Measurements from ENCODE around the gene TMEM176B.
"Not testable (repeated sequence)": the region's sequence is repeated elsewhere in the genome, so short reads cannot be mapped to it uniquely, and the experiment has no call there.

The TMEM176B gene

GRCh38 chr7:150799156-150799555 is 1.0 kb downstream of the TMEM176B start:
- in situ Hi-C loops (cut with HindIII; ENCODE audit: low pct_ligation_motif_present, low pct_unique_long_range_greater_than_20kb, low sequenced_read_pairs), result no loop called here
- DNase-seq, result no peak

- in situ Hi-C loops (cut with HindIII; ENCODE audit: low pct_ligation_motif_present, low pct_unique_long_range_greater_than_20kb, low sequenced_read_pairs), result no loop called here
- DNase-seq, result no peak
These were observed 2.5 kb downstream of the TMEM176B start for GRCh38 chr7:150797661-150798060.

- in situ Hi-C loops (cut with HindIII; ENCODE audit: low pct_ligation_motif_present, low pct_unique_long_range_greater_than_20kb, low sequenced_read_pairs), result no loop called here
- DNase-seq, result no peak
These were observed 6.5 kb downstream of the TMEM176B start for GRCh38 chr7:150793569-150794238.

GRCh38 chr7:150791746-150792452 is 8.3 kb downstream of the TMEM176B start:
- no peak for DNase-seq
- in situ Hi-C loops (cut with HindIII; ENCODE audit: low pct_ligation_motif_present, low pct_unique_long_range_greater_than_20kb, low sequenced_read_pairs), result no loop called here

GRCh38 chr7:150791304-150791703 is 8.9 kb downstream of the TMEM176B start:
- no peak for DNase-seq
- in situ Hi-C loops (cut with HindIII; ENCODE audit: low pct_ligation_motif_present, low pct_unique_long_range_greater_than_20kb, low sequenced_read_pairs), result no loop called here

- no peak for DNase-seq
- in situ Hi-C loops (cut with HindIII; ENCODE audit: low pct_ligation_motif_present, low pct_unique_long_range_greater_than_20kb, low sequenced_read_pairs), result no loop called here
These were observed 9.6 kb downstream of the TMEM176B start for GRCh38 chr7:150790416-150791075.

GRCh38 chr7:150788474-150789269 is 11.5 kb downstream of the TMEM176B start:
- in situ Hi-C loops (cut with HindIII; ENCODE audit: low pct_ligation_motif_present, low pct_unique_long_range_greater_than_20kb, low sequenced_read_pairs), result no loop called here
- no peak for DNase-seq

- DNase-seq, result no peak
- in situ Hi-C loops (cut with HindIII; ENCODE audit: low pct_ligation_motif_present, low pct_unique_long_range_greater_than_20kb, low sequenced_read_pairs), result no loop called here
These were observed 12.6 kb downstream of the TMEM176B start for GRCh38 chr7:150787321-150788281.

GRCh38 chr7:150784954-150785353 is 15.2 kb downstream of the TMEM176B start:
- DNase-seq, result no peak
- in situ Hi-C loops (cut with HindIII; ENCODE audit: low pct_ligation_motif_present, low pct_unique_long_range_greater_than_20kb, low sequenced_read_pairs), result no loop called here

GRCh38 chr7:150784120-150784736 is 15.9 kb downstream of the TMEM176B start:
- in situ Hi-C loops (cut with HindIII; ENCODE audit: low pct_ligation_motif_present, low pct_unique_long_range_greater_than_20kb, low sequenced_read_pairs), result no loop called here
- no peak for DNase-seq

- in situ Hi-C loops (cut with HindIII; ENCODE audit: low pct_ligation_motif_present, low pct_unique_long_range_greater_than_20kb, low sequenced_read_pairs), result no loop called here
- DNase-seq, result no peak
These were observed 18.2 kb downstream of the TMEM176B start for GRCh38 chr7:150781961-150782360.

GRCh38 chr7:150781103-150781502 is 19.1 kb downstream of the TMEM176B start:
- in situ Hi-C loops (cut with HindIII; ENCODE audit: low pct_ligation_motif_present, low pct_unique_long_range_greater_than_20kb, low sequenced_read_pairs), result no loop called here
- no peak for DNase-seq

GRCh38 chr7:150780292-150780691 is 19.9 kb downstream of the TMEM176B start:
- in situ Hi-C loops (cut with HindIII; ENCODE audit: low pct_ligation_motif_present, low pct_unique_long_range_greater_than_20kb, low sequenced_read_pairs), result no loop called here
- DNase-seq, result no peak

- peak; percentile 76 for DNase-seq
These were observed 21.3 kb downstream of the TMEM176B start for GRCh38 chr7:150778738-150779301.

GRCh38 chr7:150778014-150778737 is 22.0 kb downstream of the TMEM176B start:
- in situ Hi-C loops (cut with HindIII; ENCODE audit: low pct_ligation_motif_present, low pct_unique_long_range_greater_than_20kb, low sequenced_read_pairs), result no loop called here
- no peak for DNase-seq

More at GRCh38 chr7:150778738-150779301, 21.3 kb downstream of the TMEM176B start:
- in situ Hi-C loops (cut with HindIII; ENCODE audit: low pct_ligation_motif_present, low pct_unique_long_range_greater_than_20kb, low sequenced_read_pairs), result no loop called here

- in situ Hi-C loops (cut with HindIII; ENCODE audit: low pct_ligation_motif_present, low pct_unique_long_range_greater_than_20kb, low sequenced_read_pairs); DNase-seq: not testable (repeated sequence)
These were observed 26.0 kb downstream of the TMEM176B start for GRCh38 chr7:150774131-150774530.

GRCh38 chr7:150769768-150770167 is 30.4 kb downstream of the TMEM176B start:
- DNase-seq, result no peak
- in situ Hi-C loops (cut with HindIII; ENCODE audit: low pct_ligation_motif_present, low pct_unique_long_range_greater_than_20kb, low sequenced_read_pairs), result no loop called here

Measured in ACHN (cell line).